RWPE2 (cell line): Measurements from ENCODE around the gene NFS1.
A peak's percentile ranks its signal among the peaks of the same experiment; 100 is the strongest.

ENCODE experiments used
- ATAC-seq: fragments of 200-7000 bp; cut with Tn5 transposase; 3 replicates; pipeline ENCODE4 v1.9.1; 2021; ENCODE audit warnings: low read depth
- DNase-seq: peaks from one replicate; pipeline ENCODE4 v3.0.0-alpha.2; 2020; ENCODE audit warnings: low spot score
- H3K27ac ChIP-seq: fragments of 450-650 bp; 2 replicates; pipeline ENCODE4 v1.5.1; 2017; ENCODE audit warnings: mild to moderate bottlenecking; ENCODE audit not compliant: poor library complexity, severe bottlenecking
- H3K27me3 ChIP-seq: fragments of 250-450 bp; sonication (Bioruptor Pico); 2 replicates; pipeline ENCODE4 v1.5.1; 2021; ENCODE audit warnings: mild to moderate bottlenecking, moderate library complexity; ENCODE audit not compliant: insufficient read depth, poor library complexity, severe bottlenecking
- H3K36me3 ChIP-seq: fragments of 250-450 bp; sonication (Bioruptor Pico); 2 replicates; pipeline ENCODE4 v1.5.1; 2020; ENCODE audit warnings: low read depth, mild to moderate bottlenecking, moderate library complexity
- H3K4me1 ChIP-seq: fragments of 250-450 bp; sonication (Bioruptor Pico); 2 replicates; pipeline ENCODE4 v1.5.1; 2021; ENCODE audit warnings: mild to moderate bottlenecking, moderate library complexity; ENCODE audit not compliant: insufficient read depth, poor library complexity, severe bottlenecking
- H3K4me3 ChIP-seq: fragments of 250-450 bp; sonication (Bioruptor Pico); 2 replicates; pipeline ENCODE4 v1.5.1; 2021; ENCODE audit warnings: mild to moderate bottlenecking, moderate library complexity; ENCODE audit not compliant: severe bottlenecking
- H3K9me3 ChIP-seq: fragments of 250-450 bp; sonication (Bioruptor Pico); 2 replicates; pipeline ENCODE4 v1.5.1; 2021; ENCODE audit warnings: mild to moderate bottlenecking, moderate library complexity; ENCODE audit not compliant: severe bottlenecking
- TF ChIP-seq, protein P1 (sequence below): fragments of 450-650 bp; IDR thresholded peaks from one replicate; pipeline ENCODE4 v1.5.1; 2017; ENCODE audit warnings: mild to moderate bottlenecking, moderate library complexity; ENCODE audit not compliant: poor library complexity, severe bottlenecking

The NFS1 gene

GRCh38 chr20:35648836-35649235 lies 50.3 kb downstream of the NFS1 start:
- H3K36me3 ChIP-seq, result peaks cover 81% of the 10 kb centered on the region
- no peak overlapping the region for H3K27ac ChIP-seq
- DNase-seq (no peak), ATAC-seq (no peak)
- H3K4me1 ChIP-seq, result peaks cover 5% of the 10 kb centered on the region
- TF ChIP-seq, protein P1, sequence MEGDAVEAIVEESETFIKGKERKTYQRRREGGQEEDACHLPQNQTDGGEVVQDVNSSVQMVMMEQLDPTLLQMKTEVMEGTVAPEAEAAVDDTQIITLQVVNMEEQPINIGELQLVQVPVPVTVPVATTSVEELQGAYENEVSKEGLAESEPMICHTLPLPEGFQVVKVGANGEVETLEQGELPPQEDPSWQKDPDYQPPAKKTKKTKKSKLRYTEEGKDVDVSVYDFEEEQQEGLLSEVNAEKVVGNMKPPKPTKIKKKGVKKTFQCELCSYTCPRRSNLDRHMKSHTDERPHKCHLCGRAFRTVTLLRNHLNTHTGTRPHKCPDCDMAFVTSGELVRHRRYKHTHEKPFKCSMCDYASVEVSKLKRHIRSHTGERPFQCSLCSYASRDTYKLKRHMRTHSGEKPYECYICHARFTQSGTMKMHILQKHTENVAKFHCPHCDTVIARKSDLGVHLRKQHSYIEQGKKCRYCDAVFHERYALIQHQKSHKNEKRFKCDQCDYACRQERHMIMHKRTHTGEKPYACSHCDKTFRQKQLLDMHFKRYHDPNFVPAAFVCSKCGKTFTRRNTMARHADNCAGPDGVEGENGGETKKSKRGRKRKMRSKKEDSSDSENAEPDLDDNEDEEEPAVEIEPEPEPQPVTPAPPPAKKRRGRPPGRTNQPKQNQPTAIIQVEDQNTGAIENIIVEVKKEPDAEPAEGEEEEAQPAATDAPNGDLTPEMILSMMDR, result no peak
- H3K4me3 ChIP-seq, result no peak overlapping the region
- H3K9me3 ChIP-seq, result no peaks in the 10 kb centered on the region
- no peaks in the 10 kb centered on the region for H3K27me3 ChIP-seq

DNA sequence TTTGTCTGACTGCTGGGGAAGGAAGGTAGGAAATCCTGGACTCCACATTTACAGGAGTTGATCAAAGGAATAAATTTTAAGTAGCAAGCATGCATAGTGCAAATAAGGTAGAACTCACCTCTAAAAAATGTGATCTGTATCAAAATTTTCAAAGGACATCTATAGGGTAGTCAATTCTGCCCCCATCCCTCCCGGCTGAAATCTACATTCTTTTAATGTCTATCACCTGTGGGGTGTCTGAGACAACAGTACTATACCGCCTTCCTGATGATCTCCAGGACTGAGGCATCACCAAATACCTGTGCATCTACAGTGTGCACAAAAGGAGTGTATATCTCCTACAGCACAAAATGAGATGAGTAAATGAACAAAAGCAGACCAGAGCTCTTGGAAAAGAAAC lies 54.3 kb downstream of the NFS1 start:
- H3K4me1 ChIP-seq, result peaks cover 5% of the 10 kb centered on the region

GRCh38 chr20:35643045-35643444 lies 56.1 kb downstream of the NFS1 start:
- TF ChIP-seq, protein P1, result no peak
- no peak for ATAC-seq
- DNase-seq, result no peak
- peaks cover 5% of the 10 kb centered on the region for H3K4me1 ChIP-seq
- no peak overlapping the region for H3K4me3 ChIP-seq
- no peak overlapping the region for H3K27ac ChIP-seq
- H3K27me3 ChIP-seq, result no peaks in the 10 kb centered on the region
- H3K36me3 ChIP-seq, result peaks cover 35% of the 10 kb centered on the region
- no peaks in the 10 kb centered on the region for H3K9me3 ChIP-seq

More for the DNA sequence above, 54.3 kb downstream of the NFS1 start:
- peak; percentile 6; the same call in 1 of the 3 replicates for ATAC-seq
- DNase-seq, result no peak
- H3K36me3 ChIP-seq, result peaks cover 48% of the 10 kb centered on the region
- TF ChIP-seq, protein P1, result no peak
- no peak overlapping the region for H3K4me3 ChIP-seq
- H3K27ac ChIP-seq, result no peak overlapping the region
- no peaks in the 10 kb centered on the region for H3K27me3 ChIP-seq
- H3K9me3 ChIP-seq, result no peaks in the 10 kb centered on the region

DNA sequence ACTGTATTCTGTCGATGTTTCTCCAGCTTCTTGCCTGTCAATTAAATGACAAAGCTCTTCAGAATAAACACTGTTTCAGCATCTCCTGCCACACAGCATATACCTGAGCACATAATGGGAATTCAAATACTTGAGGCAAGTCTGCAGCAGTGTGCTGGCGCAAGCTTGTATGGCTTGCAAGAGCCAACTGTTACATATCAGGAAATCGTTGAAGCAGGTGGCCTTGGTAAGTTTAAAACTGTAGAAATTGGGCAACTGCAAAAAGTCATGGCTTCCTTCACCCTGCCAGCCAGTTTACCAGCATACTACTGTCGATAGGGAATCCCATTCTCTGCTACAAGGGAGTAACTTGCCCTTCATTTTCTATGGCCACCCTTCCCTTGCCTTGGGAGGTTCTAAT lies 57.4 kb downstream of the NFS1 start:
- H3K4me3 ChIP-seq, result no peak overlapping the region
- DNase-seq (no peak), ATAC-seq (no peak)
- no peak overlapping the region for H3K27ac ChIP-seq
- no peaks in the 10 kb centered on the region for H3K9me3 ChIP-seq
- TF ChIP-seq, protein P1, result no peak
- H3K36me3 ChIP-seq, result peaks cover 40% of the 10 kb centered on the region
- no peaks in the 10 kb centered on the region for H3K27me3 ChIP-seq
- H3K4me1 ChIP-seq, result peaks cover 5% of the 10 kb centered on the region

GRCh38 chr20:35640724-35641123 lies 58.4 kb downstream of the NFS1 start:
- TF ChIP-seq, protein P1, result no peak
- ATAC-seq, result no peak
- no peaks in the 10 kb centered on the region for H3K27me3 ChIP-seq

More at GRCh38 chr20:35640724-35641123, 58.4 kb downstream of the NFS1 start:
- Histone ChIP-seq H3K4me3 (no peak overlapping the region), H3K9me3 (no peaks in the 10 kb centered on the region), H3K4me1 (peaks cover 5% of the 10 kb centered on the region), H3K27ac (no peak overlapping the region), H3K36me3 (peaks cover 45% of the 10 kb centered on the region)
- no peak for DNase-seq
